Subcutaneous abdominal adipose tissue (tissue), 5 donors: ENCODE measurements around the gene RAI14.
"Not testable (repeated sequence)": the region's sequence is repeated elsewhere in the genome, so short reads cannot be mapped to it uniquely, and the experiment has no call there.

Experiments used
- H3K27ac ChIP-seq: one replicate; pipeline ENCODE4 v1.7.0; 2013; ENCODE audit warnings: low read depth, mild to moderate bottlenecking, inconsistent platforms, low read length, moderate library complexity
- H3K27me3 ChIP-seq, 5 donors: one replicate each; pipeline ENCODE4 v1.7.0; 2013; ENCODE audit warnings: low read length in 5 of 5, inconsistent platforms in 1 of 5; ENCODE audit not compliant: control insufficient read depth in 5 of 5, insufficient read depth in 4 of 5
- H3K36me3 ChIP-seq, 5 donors: one replicate each; pipeline ENCODE4 v1.7.0; 2013; ENCODE audit warnings: low read length in 5 of 5; ENCODE audit not compliant: control insufficient read depth in 5 of 5, insufficient read depth in 5 of 5
- H3K4me1 ChIP-seq, 5 donors: one replicate each; pipeline ENCODE4 v1.7.0; 2013; ENCODE audit warnings: low read length in 5 of 5, mild to moderate bottlenecking in 3 of 5, moderate library complexity in 1 of 5; ENCODE audit not compliant: control insufficient read depth in 5 of 5, insufficient read depth in 5 of 5
- H3K4me3 ChIP-seq, 5 donors: one replicate each; pipeline ENCODE4 v1.7.0; 2013; ENCODE audit warnings: low read length in 5 of 5, low read depth in 1 of 5
- H3K9ac ChIP-seq, 5 donors: one replicate each; pipeline ENCODE4 v1.7.0; 2013; ENCODE audit warnings: low read length in 5 of 5, mild to moderate bottlenecking in 4 of 5, moderate library complexity in 3 of 5
- H3K9me3 ChIP-seq, 5 donors: one replicate each; pipeline ENCODE4 v1.7.0; 2013; ENCODE audit warnings: low read length in 5 of 5; ENCODE audit not compliant: control insufficient read depth in 5 of 5
- donor health status: healthy.
- donor health status: healthy.
- donor health status: healthy.
- donor health status: healthy.
- donor health status: healthy.

RAI14 gene

GRCh38 chr5:34737731-34738130 lies 81.6 kb downstream of the RAI14 start:
- H3K4me1 ChIP-seq = peaks cover 3 to 27% (median 13%) of the 10 kb centered on the region in 5 donors
- H3K36me3 ChIP-seq = no peaks in the 10 kb centered on the region
- H3K9me3 ChIP-seq = no peaks in the 10 kb centered on the region
- H3K27me3 ChIP-seq = no peaks in the 10 kb centered on the region
- H3K27ac ChIP-seq = no peak overlapping the region
- no peak overlapping the region for H3K4me3 ChIP-seq
- H3K9ac ChIP-seq = no peak overlapping the region

DNA sequence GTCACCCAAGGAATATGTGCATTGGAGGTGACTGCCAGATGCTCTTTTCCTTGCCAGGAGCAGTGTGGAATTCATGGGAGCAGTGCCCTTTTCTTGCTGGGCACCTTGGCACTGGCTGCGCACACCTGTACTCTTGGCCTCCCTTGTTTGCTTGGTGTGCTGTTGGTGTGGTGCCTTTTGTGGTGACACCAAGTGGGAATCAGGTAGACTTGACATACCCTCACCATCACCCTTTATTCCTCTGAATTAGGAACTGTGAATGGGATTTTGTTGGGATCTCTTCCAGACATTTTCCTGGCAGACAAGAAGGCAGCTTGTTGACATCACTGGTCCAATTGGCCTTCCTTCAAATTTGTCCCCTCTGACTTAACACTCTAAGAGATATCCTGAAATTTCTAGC lies 82.3 kb downstream of the RAI14 start:
- Histone ChIP-seq H3K4me3 (no peak overlapping the region), H3K36me3 (no peaks in the 10 kb centered on the region), H3K4me1 (peaks cover 3 to 27% (median 13%) of the 10 kb centered on the region in 5 donors), H3K27me3 (no peaks in the 10 kb centered on the region), H3K27ac (no peak overlapping the region), H3K9ac (no peak overlapping the region), H3K9me3 (no peaks in the 10 kb centered on the region)

GRCh38 chr5:34740389-34740806 lies 84.3 kb downstream of the RAI14 start:
- Histone ChIP-seq H3K9me3 (no peaks in the 10 kb centered on the region), H3K4me3 (no peak overlapping the region), H3K9ac (no peak overlapping the region), H3K4me1 (peaks cover 3 to 24% (median 9%) of the 10 kb centered on the region in 5 donors), H3K27me3 (no peaks in the 10 kb centered on the region), H3K27ac (no peak overlapping the region), H3K36me3 (no peaks in the 10 kb centered on the region)

GRCh38 chr5:34742061-34742460 lies 85.9 kb downstream of the RAI14 start:
- H3K9ac ChIP-seq = no peak overlapping the region
- no peak overlapping the region for H3K27ac ChIP-seq
- H3K4me1 ChIP-seq = peaks cover 0 to 19% (median 6%) of the 10 kb centered on the region in 5 donors

GRCh38 chr5:34743878-34744277 lies 87.8 kb downstream of the RAI14 start:
- Histone ChIP-seq H3K27me3 (no peaks in the 10 kb centered on the region), H3K27ac (no peak overlapping the region), H3K36me3 (no peaks in the 10 kb centered on the region), H3K4me1 (peaks cover 0 to 11% (median 0%) of the 10 kb centered on the region in 5 donors), H3K4me3 (no peak overlapping the region), H3K9me3 (no peaks in the 10 kb centered on the region), H3K9ac (no peak overlapping the region)

More at GRCh38 chr5:34742061-34742460, 85.9 kb downstream of the RAI14 start:
- no peaks in the 10 kb centered on the region for H3K36me3 ChIP-seq
- no peak overlapping the region for H3K4me3 ChIP-seq
- H3K27me3 ChIP-seq = no peaks in the 10 kb centered on the region
- H3K9me3 ChIP-seq = no peaks in the 10 kb centered on the region

DNA sequence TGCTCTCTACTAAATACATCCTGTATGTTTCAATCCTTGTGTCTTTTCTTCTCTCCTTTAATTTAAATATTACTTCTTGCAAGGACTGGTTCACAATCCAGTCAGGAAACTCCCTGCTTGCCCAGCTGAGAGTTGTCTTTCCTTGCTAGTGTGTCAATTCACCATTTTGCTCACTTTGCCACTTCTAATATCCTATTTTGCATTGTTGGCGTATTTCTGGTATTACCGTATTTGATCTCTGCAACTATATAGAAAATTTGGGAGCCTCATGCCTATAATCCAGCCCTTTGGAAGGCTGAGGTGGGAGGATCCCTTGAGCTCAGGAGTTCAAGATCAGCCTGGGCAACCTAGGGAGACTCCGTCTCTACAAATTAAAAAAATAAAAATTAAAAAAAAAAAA lies 92.3 kb downstream of the RAI14 start:
- Histone ChIP-seq H3K27ac (no peak overlapping the region), H3K36me3 (no peaks in the 10 kb centered on the region), H3K4me1 (no peaks in the 10 kb centered on the region), H3K9me3 (no peaks in the 10 kb centered on the region), H3K4me3 (no peak overlapping the region), H3K27me3 (no peaks in the 10 kb centered on the region), H3K9ac (no peak overlapping the region)

DNA sequence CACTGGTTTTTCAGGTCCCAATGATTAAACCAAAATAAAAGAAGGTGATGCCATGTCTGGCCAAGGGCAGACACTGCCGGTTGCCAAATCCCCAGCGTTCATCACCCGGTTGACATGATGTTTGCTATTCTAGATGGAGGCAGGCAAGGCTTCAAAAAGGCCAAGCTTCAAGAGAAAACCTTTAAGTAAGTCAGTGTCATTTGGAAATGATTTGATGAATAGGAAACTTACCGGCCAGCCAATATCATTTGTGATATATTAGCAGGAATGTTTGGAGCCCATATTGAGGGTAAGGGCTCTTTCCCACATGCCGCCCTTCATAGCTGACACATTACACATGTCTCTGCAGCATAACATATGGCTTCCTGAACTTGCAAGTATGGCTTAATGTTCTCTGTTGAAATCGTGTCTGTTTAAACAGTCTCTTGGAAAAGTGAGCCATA lies 93.3 kb downstream of the RAI14 start:
- Histone ChIP-seq H3K4me1 (no peaks in the 10 kb centered on the region), H3K27ac (no peak overlapping the region), H3K36me3 (no peaks in the 10 kb centered on the region), H3K9me3 (no peaks in the 10 kb centered on the region), H3K27me3 (no peaks in the 10 kb centered on the region), H3K4me3 (no peak overlapping the region), H3K9ac (no peak overlapping the region)

- no peak overlapping the region for H3K9ac ChIP-seq
- H3K36me3 ChIP-seq = no peaks in the 10 kb centered on the region
- H3K27me3 ChIP-seq = no peaks in the 10 kb centered on the region
- H3K4me3 ChIP-seq = no peak overlapping the region
- no peak overlapping the region for H3K27ac ChIP-seq
- no peaks in the 10 kb centered on the region for H3K4me1 ChIP-seq
- no peaks in the 10 kb centered on the region for H3K9me3 ChIP-seq
Measured at GRCh38 chr5:34750206-34750605, 94.1 kb downstream of the RAI14 start.

DNA sequence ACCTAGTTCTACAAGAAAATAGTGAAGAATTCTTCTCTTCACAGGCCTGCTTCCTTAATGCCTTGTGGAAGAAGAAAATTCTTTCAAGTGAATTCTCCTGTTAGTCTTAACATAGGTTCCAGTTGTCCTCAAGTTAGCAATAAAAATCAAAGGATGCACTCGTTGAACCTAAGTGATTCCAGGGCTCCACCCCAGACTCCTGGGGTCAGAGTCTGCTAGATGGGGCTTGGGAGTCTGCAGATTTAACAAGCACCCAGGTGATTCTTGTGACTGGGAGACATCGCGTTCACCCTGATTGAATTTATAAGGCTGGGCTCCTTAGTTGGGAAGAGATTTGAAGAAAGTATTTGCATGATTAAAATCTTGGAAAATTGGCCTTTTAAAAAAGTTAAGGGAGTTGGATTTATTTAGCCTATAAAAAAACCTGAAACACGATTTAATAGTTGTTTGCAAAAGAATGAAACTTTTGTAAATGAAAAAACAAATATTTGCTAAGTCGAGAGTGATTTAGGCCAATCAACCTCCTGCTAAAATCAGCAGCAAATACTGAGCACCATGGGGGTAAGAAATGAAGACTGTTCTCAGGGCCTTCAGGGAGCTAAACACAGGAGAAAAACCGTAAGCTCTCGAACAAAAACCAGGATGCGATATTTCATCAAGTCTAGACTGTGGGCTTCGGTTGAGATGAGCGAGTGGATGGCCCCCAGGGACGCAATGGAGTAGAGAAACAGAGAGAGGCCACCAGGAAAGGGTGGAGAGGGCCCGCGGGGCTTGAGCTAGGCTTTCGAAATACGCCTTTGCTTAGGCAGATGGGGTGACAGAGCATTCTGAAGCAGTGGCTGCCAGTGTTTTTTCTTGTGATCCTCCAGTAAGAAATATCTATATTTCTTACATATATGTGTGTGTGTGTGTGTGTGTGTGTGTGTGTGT lies 95.9 kb downstream of the RAI14 start:
- Histone ChIP-seq H3K9me3 (no peaks in the 10 kb centered on the region), H3K27ac (no peak overlapping the region)

DNA sequence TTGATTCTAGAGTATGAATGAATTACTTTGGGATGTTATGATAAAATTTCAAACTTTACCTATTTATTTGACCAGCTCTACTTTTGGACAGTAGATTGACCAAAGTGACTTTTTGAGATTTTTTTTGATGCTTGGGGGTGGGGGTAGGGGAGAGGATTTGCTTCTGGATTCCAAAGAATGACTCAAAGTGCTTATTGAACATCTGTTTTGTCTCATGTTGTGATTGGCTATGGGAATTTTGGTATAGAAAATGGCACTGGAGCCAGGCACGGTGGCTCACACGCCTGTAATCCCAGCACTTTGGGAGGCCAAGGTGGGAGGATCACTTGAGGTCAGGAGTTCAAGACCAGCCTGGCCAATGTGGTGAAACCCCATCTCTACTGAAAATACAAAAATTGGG lies 97.1 kb downstream of the RAI14 start:
- H3K9ac ChIP-seq, H3K27me3 ChIP-seq, H3K9me3 ChIP-seq, H3K4me1 ChIP-seq, H3K4me3 ChIP-seq, H3K27ac ChIP-seq, H3K36me3 ChIP-seq: not testable (repeated sequence)

More for the DNA sequence above, 95.9 kb downstream of the RAI14 start:
- Histone ChIP-seq H3K4me1 (no peaks in the 10 kb centered on the region), H3K36me3 (no peaks in the 10 kb centered on the region), H3K9ac (no peak overlapping the region), H3K4me3 (no peak overlapping the region), H3K27me3 (no peaks in the 10 kb centered on the region)
